Stimulated activated effector memory CD8-positive, alpha-beta T cell treated with anti-CD3 and anti-CD28 coated beads, Interleukin-12 subunit alpha, Interleukin-12 subunit beta, amount 100 ng/mL, for 72 hours (primary cell): Measurements from ENCODE around the gene CDC5L.

Experiments
- ATAC-seq: fragments of 150-1000 bp; cut with Tn5 transposase; 2 replicates; pipeline ENCODE4 v1.10.0; 2021
- DNase-seq, 2 donors: peaks; one replicate each; pipeline ENCODE4 v3.0.0; 2021 to 2022; ENCODE audit warnings: low spot score in 2 of 2
- H3K27ac Mint-ChIP-seq: one replicate; pipeline ENCODE4 v1.8.0; 2022; ENCODE audit warnings: mild to moderate bottlenecking, mixed read lengths
- H3K36me3 Mint-ChIP-seq: one replicate; pipeline ENCODE4 v1.8.0; 2022; ENCODE audit warnings: mild to moderate bottlenecking, mixed read lengths
- H3K4me1 Mint-ChIP-seq: one replicate; pipeline ENCODE4 v1.8.0; 2022; ENCODE audit warnings: mixed read lengths
- H3K4me3 Mint-ChIP-seq: one replicate; pipeline ENCODE4 v1.8.0; 2022; ENCODE audit warnings: mild to moderate bottlenecking, mixed read lengths
- H3K9me3 Mint-ChIP-seq: one replicate; pipeline ENCODE4 v1.8.0; 2022; ENCODE audit warnings: mixed read lengths

CDC5L gene

GRCh38 chr6:44468835-44469234 lies 81.3 kb downstream of the CDC5L start:
- Mint-ChIP-seq H3K27ac (no peak overlapping the region), H3K9me3 (no peaks in the 10 kb centered on the region), H3K36me3 (no peaks in the 10 kb centered on the region), H3K4me3 (no peak overlapping the region), H3K4me1 (no peaks in the 10 kb centered on the region)
- DNase-seq, result no peak
- no peak for ATAC-seq

- ATAC-seq (no peak), DNase-seq (no peak)
- no peak overlapping the region for H3K27ac Mint-ChIP-seq
- no peaks in the 10 kb centered on the region for H3K36me3 Mint-ChIP-seq
- no peaks in the 10 kb centered on the region for H3K9me3 Mint-ChIP-seq
- H3K4me3 Mint-ChIP-seq, result no peak overlapping the region
- H3K4me1 Mint-ChIP-seq, result peaks cover 2% of the 10 kb centered on the region
Measured at GRCh38 chr6:44470115-44470464, 82.6 kb downstream of the CDC5L start.

GRCh38 chr6:44470746-44471145 lies 83.2 kb downstream of the CDC5L start:
- no peaks in the 10 kb centered on the region for H3K36me3 Mint-ChIP-seq
- ATAC-seq (no peak), DNase-seq (no peak)
- no peak overlapping the region for H3K4me3 Mint-ChIP-seq
- peaks cover 8% of the 10 kb centered on the region for H3K4me1 Mint-ChIP-seq
- H3K27ac Mint-ChIP-seq, result no peak overlapping the region
- H3K9me3 Mint-ChIP-seq, result no peaks in the 10 kb centered on the region

GRCh38 chr6:44471271-44471981 lies 83.9 kb downstream of the CDC5L start:
- Mint-ChIP-seq H3K27ac (no peak overlapping the region), H3K36me3 (no peaks in the 10 kb centered on the region), H3K9me3 (no peaks in the 10 kb centered on the region), H3K4me1 (peaks cover 8% of the 10 kb centered on the region), H3K4me3 (no peak overlapping the region)
- DNase-seq, result no peak
- ATAC-seq, result no peak

- no peak overlapping the region for H3K4me3 Mint-ChIP-seq
- DNase-seq (no peak), ATAC-seq (no peak)
- H3K9me3 Mint-ChIP-seq, result no peaks in the 10 kb centered on the region
- no peaks in the 10 kb centered on the region for H3K36me3 Mint-ChIP-seq
- H3K27ac Mint-ChIP-seq, result no peak overlapping the region
- H3K4me1 Mint-ChIP-seq, result peaks cover 8% of the 10 kb centered on the region
Measured at GRCh38 chr6:44472250-44472945, 84.9 kb downstream of the CDC5L start.

- H3K4me3 Mint-ChIP-seq, result no peak overlapping the region
- H3K9me3 Mint-ChIP-seq, result no peaks in the 10 kb centered on the region
- ATAC-seq (no peak), DNase-seq (no peak)
- H3K27ac Mint-ChIP-seq, result no peak overlapping the region
- H3K36me3 Mint-ChIP-seq, result no peaks in the 10 kb centered on the region
- peaks cover 8% of the 10 kb centered on the region for H3K4me1 Mint-ChIP-seq
Measured at GRCh38 chr6:44473393-44474189, 86.1 kb downstream of the CDC5L start.

- ATAC-seq (no peak), DNase-seq (no peak)
- Mint-ChIP-seq H3K4me3 (no peak overlapping the region), H3K27ac (no peak overlapping the region), H3K9me3 (no peaks in the 10 kb centered on the region), H3K4me1 (peaks cover 8% of the 10 kb centered on the region), H3K36me3 (no peaks in the 10 kb centered on the region)
Measured at GRCh38 chr6:44474190-44474631, 86.7 kb downstream of the CDC5L start.

GRCh38 chr6:44474643-44475042 lies 87.1 kb downstream of the CDC5L start:
- Mint-ChIP-seq H3K4me1 (peaks cover 8% of the 10 kb centered on the region), H3K27ac (no peak overlapping the region), H3K9me3 (no peaks in the 10 kb centered on the region), H3K36me3 (no peaks in the 10 kb centered on the region), H3K4me3 (no peak overlapping the region)
- no peak for ATAC-seq
- DNase-seq, result no peak

GRCh38 chr6:44475417-44475778 lies 87.9 kb downstream of the CDC5L start:
- Mint-ChIP-seq H3K4me3 (no peak overlapping the region), H3K36me3 (no peaks in the 10 kb centered on the region), H3K27ac (no peak overlapping the region), H3K9me3 (no peaks in the 10 kb centered on the region), H3K4me1 (peaks cover 8% of the 10 kb centered on the region)
- no peak for DNase-seq
- peak; percentile 49 for ATAC-seq

GRCh38 chr6:44475779-44476434 lies 88.4 kb downstream of the CDC5L start:
- Mint-ChIP-seq H3K36me3 (no peaks in the 10 kb centered on the region), H3K9me3 (no peaks in the 10 kb centered on the region), H3K4me1 (peaks cover 8% of the 10 kb centered on the region), H3K27ac (no peak overlapping the region), H3K4me3 (no peak overlapping the region)
- ATAC-seq, result peak; percentile 82
- DNase-seq, result peak; percentile 62 to 85

- H3K27ac Mint-ChIP-seq, result no peak overlapping the region
- no peaks in the 10 kb centered on the region for H3K9me3 Mint-ChIP-seq
- H3K4me3 Mint-ChIP-seq, result no peak overlapping the region
- DNase-seq (no peak), ATAC-seq (no peak)
- peaks cover 8% of the 10 kb centered on the region for H3K4me1 Mint-ChIP-seq
- no peaks in the 10 kb centered on the region for H3K36me3 Mint-ChIP-seq
Measured at GRCh38 chr6:44476849-44477248, 89.3 kb downstream of the CDC5L start.

- Mint-ChIP-seq H3K27ac (no peak overlapping the region), H3K4me1 (peaks cover 8% of the 10 kb centered on the region), H3K4me3 (no peak overlapping the region), H3K36me3 (no peaks in the 10 kb centered on the region), H3K9me3 (no peaks in the 10 kb centered on the region)
- no peak for ATAC-seq
- no peak for DNase-seq
Measured at GRCh38 chr6:44477293-44477894, 89.9 kb downstream of the CDC5L start.

- DNase-seq (no peak), ATAC-seq (no peak)
- Mint-ChIP-seq H3K27ac (no peak overlapping the region), H3K4me1 (peaks cover 8% of the 10 kb centered on the region), H3K9me3 (no peaks in the 10 kb centered on the region), H3K36me3 (no peaks in the 10 kb centered on the region), H3K4me3 (no peak overlapping the region)
Measured at GRCh38 chr6:44478158-44478557, 90.7 kb downstream of the CDC5L start.

- Mint-ChIP-seq H3K4me1 (peaks cover 8% of the 10 kb centered on the region), H3K4me3 (no peak overlapping the region), H3K9me3 (no peaks in the 10 kb centered on the region), H3K27ac (no peak overlapping the region), H3K36me3 (no peaks in the 10 kb centered on the region)
- ATAC-seq, result no peak
- no peak for DNase-seq
Measured at GRCh38 chr6:44478591-44479254, 91.2 kb downstream of the CDC5L start.
